HepG2 (cell line): ENCODE data around the gene CD302. TPM values are rescaled to one million over a fixed set of nuclear protein-coding genes. Genes with fewer than 3 reads are reported as not detected.

Experiments used
- ATAC-seq: fragments of 200-7000 bp; cut with Tn5 transposase; 3 replicates; pipeline ENCODE4 v1.9.1; 2020; ENCODE audit warnings: mild to moderate bottlenecking, moderate library complexity
- BruUV-seq: library from RNA; stranded (reverse); fragments of 400-500 nt; replicated peaks from 2 replicates; lab custom pipeline; 2021; lab: Mats Ljungman, UMichigan
- CTCF ChIA-PET: fragments of 300-600 bp; formaldehyde crosslinking; extraction: SDS; loops from one replicate; lab custom pipeline; 2021; ENCODE audit warnings: low total read pairs, inconsistent platforms, low intra/inter-chr PET ratio; lab: Yijun Ruan, JAX
- POLR2A ChIA-PET: fragments of 350-600 bp; sonication (Branson Sonifier 250); formaldehyde crosslinking; loops from one replicate; lab custom pipeline; 2020; ENCODE audit warnings: antibody characterized with exemption, inconsistent platforms; lab: Yijun Ruan, JAX
- DNase-seq: peaks from one replicate; pipeline ENCODE4 v3.0.0-alpha.2; 2015; ENCODE audit warnings: low spot score
- FAIRE-seq: peaks from 3 replicates; lab custom pipeline; 2011; peaks lifted over from hg19 to GRCh38; lab: Jason Lieb, UNC
- H2AFZ ChIP-seq: one replicate; pipeline ENCODE4 v1.6.1; 2011; ENCODE audit warnings: low read length, inconsistent platforms
- H3K27ac ChIP-seq: fragments of 300-600 bp; 3 replicates; pipeline ENCODE4 v1.8.0; 2011; ENCODE audit warnings: mixed run types, mild to moderate bottlenecking, mixed read lengths, low read length, inconsistent platforms; ENCODE audit not compliant: insufficient read depth; ENCODE audit errors: extremely low read length
- H3K27me3 ChIP-seq, 2 experiments: fragments of 200-600 bp in 1 of 2; 2 replicates in 1 of 2; 3 replicates in 1 of 2; pipeline versions ENCODE4 v1.6.0 to v1.8.0; 2011; ENCODE audit warnings: low read length in 2 of 2, mild to moderate bottlenecking in 2 of 2, moderate library complexity in 2 of 2, inconsistent platforms in 1 of 2; ENCODE audit not compliant: insufficient read depth in 2 of 2, control insufficient read depth in 1 of 2
- H3K36me3 ChIP-seq, 2 experiments: fragments of 200-600 bp in 1 of 2; replicated peaks in 1 of 2; 2 replicates in 1 of 2; 3 replicates in 1 of 2; pipeline versions ENCODE4 v1.5.1 to v1.8.0; 2011; ENCODE audit warnings: low read length in 2 of 2, inconsistent platforms in 1 of 2; ENCODE audit not compliant: insufficient read depth in 2 of 2, control insufficient read depth in 1 of 2
- H3K4me1 ChIP-seq: 2 replicates; pipeline ENCODE4 v1.5.1; 2012; ENCODE audit warnings: low read length, inconsistent platforms; ENCODE audit not compliant: insufficient read depth
- H3K4me2 ChIP-seq: 2 replicates; pipeline ENCODE4 v1.6.0; 2011; ENCODE audit warnings: low read depth, low read length, inconsistent platforms
- H3K4me3 ChIP-seq, 3 experiments: fragments of 200-600 bp in 1 of 3; sonication (generic), shearing (Covaris generic) in 1 of 3; replicated peaks in 1 of 3; 2 replicates each; pipeline ENCODE4 v1.5.1; 2011 to 2016; ENCODE audit warnings: low read length in 3 of 3, inconsistent platforms in 2 of 3, low read depth in 2 of 3, mild to moderate bottlenecking in 2 of 3, control low read depth in 1 of 3, mixed read lengths in 1 of 3; ENCODE audit not compliant: insufficient read depth in 1 of 3
- H3K79me2 ChIP-seq: one replicate; pipeline ENCODE4 v1.6.1; 2011; ENCODE audit warnings: low read length, inconsistent platforms; ENCODE audit not compliant: insufficient read depth
- H3K9ac ChIP-seq: 2 replicates; pipeline ENCODE4 v1.6.0; 2011; ENCODE audit warnings: mild to moderate bottlenecking, low read depth, low read length, inconsistent platforms; ENCODE audit not compliant: insufficient read depth
- H3K9me3 ChIP-seq: 2 replicates; pipeline ENCODE4 v1.5.1; 2012; ENCODE audit warnings: mild to moderate bottlenecking, low read length
- H4K20me1 ChIP-seq: 2 replicates; pipeline ENCODE4 v1.6.0; 2011; ENCODE audit warnings: inconsistent platforms, mild to moderate bottlenecking, low read length, moderate library complexity; ENCODE audit not compliant: insufficient read depth
- BORCS8-MEF2B ChIP-seq: sonication (generic); formaldehyde crosslinking; IDR thresholded peaks from 2 replicates; pipeline ENCODE4 v1.8.0; 2022; ENCODE audit warnings: mild to moderate bottlenecking, missing genetic modification reagents
- CERS6 ChIP-seq: sonication (generic); formaldehyde crosslinking; IDR thresholded peaks from 2 replicates; pipeline ENCODE4 v1.5.0; 2020; ENCODE audit warnings: missing genetic modification reagents
- DPF2 ChIP-seq: sonication (generic); formaldehyde crosslinking; IDR thresholded peaks from 2 replicates; pipeline ENCODE4 v1.4.0; 2020; ENCODE audit warnings: mild to moderate bottlenecking, low read depth, missing genetic modification reagents, borderline replicate concordance
- FOXO1 ChIP-seq: sonication (generic); formaldehyde crosslinking; IDR thresholded peaks from 2 replicates; pipeline ENCODE4 v1.4.0; 2020; ENCODE audit warnings: missing genetic modification reagents
- HNF1B ChIP-seq: sonication (generic); formaldehyde crosslinking; IDR thresholded peaks from 2 replicates; pipeline ENCODE4 v1.5.1; 2020; ENCODE audit warnings: mild to moderate bottlenecking, moderate library complexity, missing genetic modification reagents
- KDM2A ChIP-seq: sonication (generic); formaldehyde crosslinking; IDR thresholded peaks from 2 replicates; pipeline ENCODE4 v1.4.0; 2020; ENCODE audit warnings: low read depth, missing genetic modification reagents, borderline replicate concordance
- LBX2 ChIP-seq: sonication (generic); formaldehyde crosslinking; IDR thresholded peaks from 2 replicates; pipeline ENCODE4 v1.5.0; 2020; ENCODE audit warnings: missing genetic modification reagents, mild to moderate bottlenecking, borderline replicate concordance
- PITX1 ChIP-seq: sonication (generic); formaldehyde crosslinking; IDR thresholded peaks from 2 replicates; pipeline ENCODE4 v1.5.1; 2020; ENCODE audit warnings: mild to moderate bottlenecking, missing genetic modification reagents
- SIN3B ChIP-seq: fragments of 150-350 bp; IDR thresholded peaks from 2 replicates; pipeline ENCODE4 v1.6.1; 2014; ENCODE audit warnings: low read length
- SKIL ChIP-seq: sonication (generic); formaldehyde crosslinking; IDR thresholded peaks from 2 replicates; pipeline ENCODE4 v1.8.0; 2022; ENCODE audit warnings: missing genetic modification reagents, mild to moderate bottlenecking, moderate library complexity, borderline replicate concordance
- STAG1 ChIP-seq: sonication (generic); formaldehyde crosslinking; IDR thresholded peaks from 2 replicates; pipeline ENCODE4 v1.4.0; 2020; ENCODE audit warnings: missing genetic modification reagents
- TMF1 ChIP-seq: sonication (generic); formaldehyde crosslinking; IDR thresholded peaks from 2 replicates; pipeline ENCODE4 v1.8.1; 2022; ENCODE audit warnings: low read depth, missing genetic modification reagents
- UBTF ChIP-seq: sonication (generic); formaldehyde crosslinking; IDR thresholded peaks from 2 replicates; pipeline ENCODE4 v1.4.0; 2020; ENCODE audit warnings: mild to moderate bottlenecking, missing genetic modification reagents
- ZNF136 ChIP-seq: sonication (generic); formaldehyde crosslinking; IDR thresholded peaks from 2 replicates; pipeline ENCODE4 v1.8.1; 2022; ENCODE audit warnings: low read depth, mild to moderate bottlenecking, moderate library complexity, missing genetic modification reagents
- ZNF33A ChIP-seq: sonication (generic); formaldehyde crosslinking; IDR thresholded peaks from 2 replicates; pipeline ENCODE4 v1.5.1; 2020; ENCODE audit warnings: missing genetic modification reagents, mild to moderate bottlenecking, moderate library complexity, borderline replicate concordance
- ZNF501 ChIP-seq: sonication (generic); formaldehyde crosslinking; IDR thresholded peaks from 2 replicates; pipeline ENCODE4 v1.5.1; 2020; ENCODE audit warnings: mild to moderate bottlenecking, moderate library complexity, missing genetic modification reagents
- ZNF543 ChIP-seq: sonication (generic); formaldehyde crosslinking; IDR thresholded peaks from 2 replicates; pipeline ENCODE4 v1.4.0; 2020; ENCODE audit warnings: mild to moderate bottlenecking, missing genetic modification reagents
- ZNF678 ChIP-seq: sonication (generic); formaldehyde crosslinking; IDR thresholded peaks from 2 replicates; pipeline ENCODE4 v1.4.0; 2020; ENCODE audit warnings: mild to moderate bottlenecking, missing genetic modification reagents
- ZNF775 ChIP-seq: sonication (generic); formaldehyde crosslinking; IDR thresholded peaks from 2 replicates; pipeline ENCODE4 v1.4.0; 2020; ENCODE audit warnings: missing genetic modification reagents, mild to moderate bottlenecking, moderate library complexity, borderline replicate concordance
- WGBS: methylation state at CpG from one replicate; pipeline ENCODE4 v1.1.6; 2017; ENCODE audit warnings: low lambda C conversion rate; 5-methylcytosine and 5-hydroxymethylcytosine counted together
- in situ Hi-C: cut with HindIII; loops from 2 replicates; pipeline ENCODE4 v1.10.0; 2017; ENCODE audit warnings: low pct_unique_long_range_greater_than_20kb; ENCODE audit not compliant: extremely low pct_ligation_motif_present
- intact Hi-C: fragments of 100-400 bp; cut with micrococcal nuclease; formaldehyde crosslinking; loops from one replicate; pipeline ENCODE4 v1.10.0; 2022; ENCODE audit not compliant: unreplicated experiment
- polyA plus RNA-seq, 8 experiments: library from polyadenylated mRNA; depleted of rRNA in 3 of 8; stranded (reverse) in 7 of 8; unstranded in 1 of 8; fragments of >200 nt; fragmentation: Illumina TruSeq in 4 of 8; extraction: Trizol in 4 of 8; gene quantifications; 2 replicates each; pipeline versions ENCODE4 v1.2.1 to v1.2.3, GENCODE V29; 2011 to 2016; ENCODE audit warnings: low read depth in 4 of 8, missing spikeins in 1 of 8, mixed read lengths in 1 of 8; ENCODE audit not compliant: insufficient read depth in 1 of 8
- total RNA-seq, 5 experiments: library from RNA; depleted of rRNA; stranded (reverse); fragments of >200 nt; fragmentation: Illumina TruSeq; extraction: Trizol; gene quantifications; 2 replicates each; pipeline ENCODE4 v1.2.3, GENCODE V29; 2016; ENCODE audit warnings: low read depth in 1 of 5

Gene CD302
- total and polyA plus RNA-seq, 2 of the 13 experiments (the other 11 are each of a cell fraction or from before 2014, with no cell fraction given): 8.0 to 15.6 TPM

GRCh38 chr2:159792599-159792998, 5.4 kb downstream of the CD302 start:
- no peak for ATAC-seq
- Histone ChIP-seq H3K4me2 (no peak overlapping the region), H3K4me1 (peaks cover 22% of the 10 kb centered on the region), H3K4me3 (no peak overlapping the region), H3K9ac (no peak overlapping the region), H4K20me1 (no peaks in the 10 kb centered on the region), H3K79me2 (peaks cover 11% of the 10 kb centered on the region), H3K36me3 (no peaks in the 10 kb centered on the region), H3K27me3 (no peaks in the 10 kb centered on the region), H3K9me3 (no peaks in the 10 kb centered on the region), H3K27ac (no peak overlapping the region), H2AFZ (no peak overlapping the region)
- DNase-seq: no peak
- in situ Hi-C loops: no loop called here
- 76% methylated on average over 4 of the region's 4 CpGs for WGBS
- TF ChIP-seq ZNF501 (no peak), TMF1 (no peak), SKIL (CRISPR knock-in tag) (no peak), ZNF775 (no peak), LBX2 (CRISPR knock-in tag) (no peak), ZNF543 (CRISPR knock-in tag) (no peak), ZNF136 (no peak), ZNF33A (CRISPR knock-in tag) (no peak), HNF1B (no peak), FOXO1 (CRISPR knock-in tag) (no peak), DPF2 (CRISPR knock-in tag) (no peak), SIN3B (no peak), KDM2A (CRISPR knock-in tag) (no peak), BORCS8-MEF2B (CRISPR knock-in tag) (no peak), ZNF678 (CRISPR knock-in tag) (no peak), PITX1 (CRISPR knock-in tag) (no peak), STAG1 (CRISPR knock-in tag) (no peak), CERS6 (CRISPR knock-in tag) (no peak), UBTF (CRISPR knock-in tag) (no peak)
- ChIA-PET CTCF (no interaction called here), POLR2A (no interaction called here)
- no peak for FAIRE-seq
- intact Hi-C loops: loop anchor here (10.0 kb wide), 1 partner anchor 178 kb away; the partner anchor contains the start of gene BAZ2B
- no TSS peak for BruUV-seq
